ENCODE measurements around the gene RING1.

RING1 gene

DNA sequence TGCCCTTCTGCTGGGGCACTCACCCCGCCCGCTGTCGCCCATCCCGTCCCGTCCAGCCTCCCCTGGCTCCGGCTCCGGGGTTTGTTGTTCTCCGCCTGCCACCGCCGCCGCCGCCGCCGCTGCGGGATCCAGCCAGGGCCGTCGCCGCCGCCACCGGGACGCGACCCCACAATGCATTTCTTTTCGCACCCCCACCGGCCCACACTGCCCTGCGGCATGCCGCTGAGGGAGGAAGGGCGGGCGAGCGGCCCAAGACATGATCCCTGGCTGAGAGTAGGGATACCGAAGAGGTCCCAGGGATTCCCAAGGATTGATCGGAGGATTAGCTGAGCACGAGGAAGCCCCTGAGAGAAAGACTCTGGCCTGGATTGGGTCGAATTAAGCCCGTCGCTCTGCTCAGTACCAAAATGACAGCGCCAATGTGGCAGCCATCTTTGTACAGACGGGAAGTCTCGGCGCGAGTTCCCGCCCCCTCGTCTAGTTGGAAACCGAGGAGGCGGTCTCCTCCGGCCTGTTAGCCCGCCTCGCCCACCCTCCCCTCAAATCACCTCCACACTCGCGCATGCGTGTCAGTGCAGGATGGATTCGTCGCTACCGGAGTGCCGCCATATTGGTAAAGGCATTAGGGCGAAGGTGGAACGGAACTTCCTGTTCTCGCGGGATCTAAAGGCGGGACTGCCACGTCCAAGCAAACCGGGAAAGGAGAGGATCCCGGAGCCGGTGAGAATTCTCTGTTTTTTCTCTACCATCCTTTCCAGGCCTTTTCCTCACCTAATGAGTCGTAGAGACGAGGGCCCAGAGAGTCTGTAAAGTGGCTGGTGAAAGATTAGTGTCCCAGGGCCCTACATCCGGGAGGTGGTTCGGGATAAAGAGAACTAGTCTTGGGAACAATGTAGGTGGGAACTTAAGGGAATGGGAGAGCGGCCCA, 7.8 kb upstream of the RING1 start, which contains the start of the genes RXRB and SLC39A7:
RXRB (minus strand) TSS at position 447 of the 928 bp plus-strand sequence; CDS start at position 258, 189 bp downstream.
SLC39A7 (plus strand) TSS at position 649 of the 928 bp plus-strand sequence. CDS start 379 bp downstream, outside the sequence.
- Histone ChIP-seq H4K20me1 (ENCODE audit: insufficient read depth, low read length) (no peaks in the 10 kb centered on the region), H3K27me3 (replicated peaks; ENCODE audit: insufficient read depth, low read length) (no peaks in the 10 kb centered on the region), H3K9me3 (replicated peaks; ENCODE audit: insufficient read depth, low read length) (no peaks in the 10 kb centered on the region), H3K4me3 (ENCODE audit: low read length) (peak within 1 kb of the TSS; percentile 96), H3K9ac (ENCODE audit: low read length) (peak within 1 kb of the TSS; percentile 97), H3K36me3 (replicated peaks; ENCODE audit: insufficient read depth, low read length) (no peaks in the 10 kb centered on the region; the same call in 1 of the 2 replicates), H2AFZ (ENCODE audit: low read length) (peak within 1 kb of the TSS; percentile 91), H3K9me2 (replicated peaks; ENCODE audit: insufficient read depth, low read length) (no peaks in the 10 kb centered on the region), H3F3A (ENCODE audit: insufficient read depth, low read length) (peaks cover 6% of the 10 kb centered on the region), H3K4me2 (ENCODE audit: low read depth, low read length) (peak within 1 kb of the TSS; percentile 100), H3K27ac (ENCODE audit: low read length) (peak within 1 kb of the TSS; percentile 82), H3K79me2 (ENCODE audit: low read length) (peaks cover 47% of the 10 kb centered on the region), H3K4me1 (ENCODE audit: low read length) (peaks cover 29% of the 10 kb centered on the region)
- no peak for TF ChIP-seq EZH2 (optimal IDR thresholded peaks at IDR 0.05; ENCODE audit: low read depth, low read length)
- no peak for TF ChIP-seq EZH2phosphoT487 (IDR thresholded peaks at IDR 0.05; ENCODE audit: low read length)
- TF ChIP-seq, protein P1, sequence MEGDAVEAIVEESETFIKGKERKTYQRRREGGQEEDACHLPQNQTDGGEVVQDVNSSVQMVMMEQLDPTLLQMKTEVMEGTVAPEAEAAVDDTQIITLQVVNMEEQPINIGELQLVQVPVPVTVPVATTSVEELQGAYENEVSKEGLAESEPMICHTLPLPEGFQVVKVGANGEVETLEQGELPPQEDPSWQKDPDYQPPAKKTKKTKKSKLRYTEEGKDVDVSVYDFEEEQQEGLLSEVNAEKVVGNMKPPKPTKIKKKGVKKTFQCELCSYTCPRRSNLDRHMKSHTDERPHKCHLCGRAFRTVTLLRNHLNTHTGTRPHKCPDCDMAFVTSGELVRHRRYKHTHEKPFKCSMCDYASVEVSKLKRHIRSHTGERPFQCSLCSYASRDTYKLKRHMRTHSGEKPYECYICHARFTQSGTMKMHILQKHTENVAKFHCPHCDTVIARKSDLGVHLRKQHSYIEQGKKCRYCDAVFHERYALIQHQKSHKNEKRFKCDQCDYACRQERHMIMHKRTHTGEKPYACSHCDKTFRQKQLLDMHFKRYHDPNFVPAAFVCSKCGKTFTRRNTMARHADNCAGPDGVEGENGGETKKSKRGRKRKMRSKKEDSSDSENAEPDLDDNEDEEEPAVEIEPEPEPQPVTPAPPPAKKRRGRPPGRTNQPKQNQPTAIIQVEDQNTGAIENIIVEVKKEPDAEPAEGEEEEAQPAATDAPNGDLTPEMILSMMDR (IDR thresholded peaks at IDR 0.05; ENCODE audit: low read length), result no peak
- peak; percentile 97 for DNase-seq

DNA sequence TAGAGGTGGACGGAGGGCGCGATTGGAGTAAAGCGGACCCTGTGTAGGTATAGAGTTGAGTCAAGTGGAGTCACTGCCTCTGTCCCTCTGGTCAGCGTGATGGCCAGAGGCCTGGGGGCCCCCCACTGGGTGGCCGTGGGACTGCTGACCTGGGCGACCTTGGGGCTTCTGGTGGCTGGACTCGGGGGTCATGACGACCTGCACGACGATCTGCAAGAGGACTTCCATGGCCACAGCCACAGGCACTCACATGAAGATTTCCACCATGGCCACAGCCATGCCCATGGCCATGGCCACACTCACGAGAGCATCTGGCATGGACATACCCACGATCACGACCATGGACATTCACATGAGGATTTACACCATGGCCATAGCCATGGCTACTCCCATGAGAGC, 7.2 kb upstream of the RING1 start:
- peak overlapping the region; percentile 91 for H2AFZ ChIP-seq (ENCODE audit: low read length)
- H3K4me1 ChIP-seq (ENCODE audit: low read length), result peaks cover 35% of the 10 kb centered on the region
- no peaks in the 10 kb centered on the region; the same call in 1 of the 2 replicates for H3K36me3 ChIP-seq (replicated peaks; ENCODE audit: insufficient read depth, low read length)
- no peaks in the 10 kb centered on the region for H3K9me2 ChIP-seq (replicated peaks; ENCODE audit: insufficient read depth, low read length)
- no peak for DNase-seq
- H4K20me1 ChIP-seq (ENCODE audit: insufficient read depth, low read length), result no peaks in the 10 kb centered on the region
- no peaks in the 10 kb centered on the region for H3K27me3 ChIP-seq (replicated peaks; ENCODE audit: insufficient read depth, low read length)
- peaks cover 47% of the 10 kb centered on the region for H3K79me2 ChIP-seq (ENCODE audit: low read length)
- peaks cover 11% of the 10 kb centered on the region for H3F3A ChIP-seq (ENCODE audit: insufficient read depth, low read length)
- peak overlapping the region; percentile 97 for H3K9ac ChIP-seq (ENCODE audit: low read length)
- peak overlapping the region; percentile 96 for H3K4me3 ChIP-seq (ENCODE audit: low read length)
- H3K4me2 ChIP-seq (ENCODE audit: low read depth, low read length), result peak overlapping the region; percentile 100
- TF ChIP-seq, protein P1 (IDR thresholded peaks at IDR 0.05; ENCODE audit: low read length), result peak; percentile 9; the same call in 1 of the 2 replicates
- TF ChIP-seq EZH2phosphoT487 (IDR thresholded peaks at IDR 0.05; ENCODE audit: low read length) (no peak), EZH2 (optimal IDR thresholded peaks at IDR 0.05; ENCODE audit: low read depth, low read length) (no peak)
- no peaks in the 10 kb centered on the region for H3K9me3 ChIP-seq (replicated peaks; ENCODE audit: insufficient read depth, low read length)
- H3K27ac ChIP-seq (ENCODE audit: low read length), result peak overlapping the region; percentile 82; the same call in 1 of the 2 replicates

DNA sequence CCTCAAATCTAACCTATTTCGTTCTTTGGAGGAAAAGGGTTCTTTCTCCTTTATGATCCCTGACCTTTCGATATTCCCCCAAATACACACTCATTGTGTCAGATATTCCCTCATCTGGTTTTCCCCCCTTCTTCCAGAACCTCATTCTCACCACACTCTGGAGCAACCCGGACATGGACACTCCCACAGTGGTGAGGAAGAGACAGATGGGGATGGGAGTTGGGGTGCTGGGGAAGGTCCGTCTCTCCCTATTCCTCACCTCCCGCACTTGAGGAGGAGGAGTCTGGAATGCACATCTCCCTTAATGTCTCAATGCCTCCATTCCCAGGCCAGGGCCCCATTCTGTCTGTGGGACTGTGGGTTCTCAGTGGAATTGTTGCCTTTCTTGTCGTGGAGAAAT, 6.4 kb upstream of the RING1 start:
- H3K4me2 ChIP-seq (ENCODE audit: low read depth, low read length), result peak overlapping the region; percentile 100
- TF ChIP-seq, protein P1 (IDR thresholded peaks at IDR 0.05; ENCODE audit: low read length), result no peak
- no peak for TF ChIP-seq EZH2 (optimal IDR thresholded peaks at IDR 0.05; ENCODE audit: low read depth, low read length)
- no peak for TF ChIP-seq EZH2phosphoT487 (IDR thresholded peaks at IDR 0.05; ENCODE audit: low read length)
- H3K9ac ChIP-seq (ENCODE audit: low read length), result peak overlapping the region; percentile 97; the same call in 1 of the 2 replicates
- peaks cover 46% of the 10 kb centered on the region for H3K79me2 ChIP-seq (ENCODE audit: low read length)
- DNase-seq, result no peak
- peaks cover 35% of the 10 kb centered on the region for H3K4me1 ChIP-seq (ENCODE audit: low read length)
- H3K4me3 ChIP-seq (ENCODE audit: low read length), result peak overlapping the region; percentile 96
- no peaks in the 10 kb centered on the region for H3K9me3 ChIP-seq (replicated peaks; ENCODE audit: insufficient read depth, low read length)
- no peaks in the 10 kb centered on the region for H3K36me3 ChIP-seq (replicated peaks; ENCODE audit: insufficient read depth, low read length)
- no peaks in the 10 kb centered on the region for H3K27me3 ChIP-seq (replicated peaks; ENCODE audit: insufficient read depth, low read length)
- H3F3A ChIP-seq (ENCODE audit: insufficient read depth, low read length), result peaks cover 17% of the 10 kb centered on the region
- no peak overlapping the region for H3K27ac ChIP-seq (ENCODE audit: low read length)
- H4K20me1 ChIP-seq (ENCODE audit: insufficient read depth, low read length), result no peaks in the 10 kb centered on the region
- H3K9me2 ChIP-seq (replicated peaks; ENCODE audit: insufficient read depth, low read length), result no peaks in the 10 kb centered on the region
- H2AFZ ChIP-seq (ENCODE audit: low read length), result no peak overlapping the region
